Activated CD8-positive, alpha-beta T cell treated with anti-CD3 and anti-CD28 coated beads, Interleukin-2, amount 10 ng/mL, durations not matched to agents 7 days and 5 days (primary cell): Measurements from ENCODE around the gene MAEA. TPM values are rescaled to one million over a fixed set of nuclear protein-coding genes. Genes with fewer than 3 reads are reported as not detected.

Experiments
- ATAC-seq: fragments of 150-1000 bp; cut with Tn5 transposase; one replicate; pipeline ENCODE4 v1.10.0; 2021; ENCODE audit warnings: moderate library complexity
- CTCF ChIA-PET: fragments of 350-600 bp; sonication (Branson Sonifier 250); formaldehyde crosslinking; loops from one replicate; lab custom pipeline; 2021; ENCODE audit warnings: antibody characterized with exemption; lab: Charles Lee
- POLR2A ChIA-PET: fragments of 350-600 bp; sonication (Branson Sonifier 250); formaldehyde crosslinking; loops from one replicate; lab custom pipeline; 2021; ENCODE audit warnings: antibody characterized with exemption; lab: Charles Lee
- DNase-seq: peaks from one replicate; pipeline ENCODE4 v3.0.0-alpha.2; 2020
- H3K27ac Mint-ChIP-seq: one replicate; pipeline ENCODE4 v1.8.0; 2021; ENCODE audit warnings: mild to moderate bottlenecking, mixed read lengths
- H3K27me3 Mint-ChIP-seq: one replicate; pipeline ENCODE4 v1.8.0; 2021; ENCODE audit warnings: low read depth, mixed read lengths
- H3K36me3 Mint-ChIP-seq: one replicate; pipeline ENCODE4 v1.8.0; 2021; ENCODE audit warnings: low read depth, mixed read lengths
- H3K4me1 Mint-ChIP-seq: one replicate; pipeline ENCODE4 v1.8.0; 2021; ENCODE audit warnings: low read depth, mixed read lengths
- H3K4me3 Mint-ChIP-seq: one replicate; pipeline ENCODE4 v1.8.0; 2021; ENCODE audit warnings: mild to moderate bottlenecking, mixed read lengths
- H3K9me3 Mint-ChIP-seq: one replicate; pipeline ENCODE4 v1.8.0; 2022; ENCODE audit warnings: mixed read lengths; ENCODE audit not compliant: insufficient read depth
- total RNA-seq, 2 experiments: library from RNA; stranded (reverse); gene quantifications; one replicate each; pipeline ENCODE4 v1.2.3, GENCODE V29; 2021

Gene MAEA
- total RNA-seq, 2 experiments from 2014 or later: 60.3 to 65.1 TPM

GRCh38 chr4:1326751-1327525 is 37.2 kb downstream of the MAEA start:
- DNase-seq (no peak), ATAC-seq (no peak)
- Mint-ChIP-seq H3K36me3 (peaks cover 33% of the 10 kb centered on the region), H3K27me3 (no peaks in the 10 kb centered on the region), H3K4me3 (no peak overlapping the region), H3K4me1 (peaks cover 30% of the 10 kb centered on the region), H3K27ac (no peak overlapping the region), H3K9me3 (no peaks in the 10 kb centered on the region)
- POLR2A ChIA-PET: no interaction called here
- CTCF ChIA-PET: interaction anchor here (0.7 kb wide), 1 partner anchor 12 kb away, joined by 3 read pairs; no protein-coding TSS in a partner anchor

DNA sequence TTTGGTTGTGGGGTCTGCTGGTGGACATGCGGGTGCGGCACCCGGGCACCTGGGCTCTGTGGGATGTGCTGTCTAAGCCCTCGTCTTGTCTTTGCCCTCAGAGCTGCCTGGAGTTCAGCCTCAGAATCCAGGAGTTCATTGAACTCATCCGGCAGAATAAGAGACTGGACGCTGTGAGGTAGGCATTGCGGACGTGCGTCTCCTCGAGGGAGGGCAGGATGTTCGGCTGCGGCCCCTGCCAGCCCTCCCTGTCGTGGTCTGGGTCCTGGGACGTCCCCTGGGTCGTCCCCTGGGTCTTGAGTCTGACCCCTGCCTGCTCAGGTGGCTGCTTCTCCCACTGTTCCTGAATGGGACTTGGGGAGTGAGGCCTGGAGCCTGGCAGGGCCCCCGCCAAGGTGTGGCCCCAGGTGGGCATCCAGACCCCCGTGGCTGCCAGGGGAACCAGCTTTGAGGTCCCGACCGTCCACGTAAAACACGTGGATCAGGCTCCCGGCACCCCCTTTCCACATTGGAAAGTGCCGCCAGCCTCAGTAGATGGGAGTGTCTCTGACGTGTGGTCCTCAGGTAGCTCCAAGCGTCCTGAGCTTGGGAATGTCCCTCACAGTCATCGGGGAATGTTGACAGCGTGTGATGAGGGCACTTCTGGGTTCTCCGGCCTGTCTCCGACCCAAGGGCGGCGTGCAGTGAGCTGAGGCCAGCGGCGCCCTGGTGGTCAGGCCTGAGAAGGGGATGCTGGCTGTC is 38.0 kb downstream of the MAEA start:
- no peaks in the 10 kb centered on the region for H3K9me3 Mint-ChIP-seq
- no peak overlapping the region for H3K27ac Mint-ChIP-seq
- CTCF ChIA-PET: interaction anchor here (0.7 kb wide), 1 partner anchor 13 kb away, joined by 3 read pairs; no protein-coding TSS in a partner anchor

GRCh38 chr4:1328267-1329155 is 38.8 kb downstream of the MAEA start:
- DNase-seq (no peak), ATAC-seq (no peak)
- Mint-ChIP-seq H3K27ac (peak overlapping the region; percentile 63), H3K36me3 (peaks cover 35% of the 10 kb centered on the region), H3K4me3 (no peak overlapping the region), H3K9me3 (no peaks in the 10 kb centered on the region), H3K4me1 (peaks cover 37% of the 10 kb centered on the region), H3K27me3 (no peaks in the 10 kb centered on the region)
- ChIA-PET CTCF (interaction anchor here (2.5 kb wide), 1 partner anchor 18 kb away, joined by 11 read pairs; the partner anchor contains the start of gene UVSSA), POLR2A (interaction anchor here (0.6 kb wide), 1 partner anchor 21 kb away, joined by 3 read pairs; no protein-coding TSS in a partner anchor)

More for the DNA sequence above, 38.0 kb downstream of the MAEA start:
- Mint-ChIP-seq H3K27me3 (no peaks in the 10 kb centered on the region), H3K36me3 (peaks cover 39% of the 10 kb centered on the region), H3K4me1 (peaks cover 35% of the 10 kb centered on the region), H3K4me3 (no peak overlapping the region)
- ATAC-seq: no peak
- DNase-seq: no peak
- POLR2A ChIA-PET: interaction anchor here (0.6 kb wide), 1 partner anchor 21 kb away, joined by 3 read pairs; no protein-coding TSS in a partner anchor

DNA sequence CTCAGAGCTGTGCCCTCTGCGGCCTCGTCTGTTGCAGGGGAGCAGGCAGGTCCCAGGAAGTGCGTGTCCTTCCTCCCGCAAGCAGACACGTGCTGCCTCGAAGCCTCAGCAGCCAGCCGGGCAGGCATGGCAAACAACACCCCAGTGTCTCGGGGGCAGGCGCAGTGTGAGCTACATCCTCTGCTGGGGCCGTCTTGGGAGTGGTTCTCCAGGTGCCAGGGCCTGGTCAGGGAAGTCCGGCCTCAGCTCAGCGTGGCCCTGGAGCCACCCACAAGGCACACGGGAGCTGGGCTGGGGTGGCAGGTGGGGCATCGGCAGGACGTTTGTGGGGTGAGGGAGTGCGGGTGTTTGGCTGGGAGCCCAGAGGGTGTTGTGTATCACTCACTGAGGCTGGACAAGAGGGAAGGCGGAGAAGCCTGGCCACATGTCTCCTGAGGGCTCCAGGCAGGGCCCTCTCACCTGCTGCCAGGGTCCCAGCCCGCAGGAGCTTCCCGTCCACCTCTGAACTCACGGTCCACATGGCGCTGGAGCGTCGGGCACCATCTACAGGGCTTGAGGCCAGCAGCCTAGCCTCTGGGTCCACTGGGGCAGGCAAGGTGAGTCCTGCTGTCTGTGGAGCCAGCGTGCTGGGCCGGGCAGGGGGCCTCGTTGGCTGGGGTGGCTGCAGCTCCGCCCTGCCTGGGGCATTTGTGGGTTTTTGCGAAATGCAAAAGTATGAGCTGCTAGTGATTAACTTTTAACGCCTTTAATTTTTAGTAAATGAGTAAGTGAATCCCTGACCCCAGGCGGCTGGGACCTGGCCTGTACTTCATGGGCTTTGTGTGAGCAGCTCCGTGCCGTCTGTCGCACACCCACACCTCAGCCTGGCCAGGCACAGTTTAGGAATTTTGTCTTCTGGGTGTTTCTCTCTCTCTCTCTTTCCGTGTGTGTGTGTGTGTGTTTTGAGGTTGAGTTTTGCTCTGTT is 40.0 kb downstream of the MAEA start:
- ATAC-seq (no peak), DNase-seq (no peak)
- Mint-ChIP-seq H3K36me3 (peaks cover 40% of the 10 kb centered on the region), H3K27me3 (no peaks in the 10 kb centered on the region), H3K9me3 (no peaks in the 10 kb centered on the region), H3K4me1 (peaks cover 43% of the 10 kb centered on the region), H3K4me3 (no peak overlapping the region), H3K27ac (peak overlapping the region; percentile 63)
- ChIA-PET POLR2A (interaction anchor here (0.5 to 1.6 kb wide), 5 partner anchors 18 to 1286 kb away, joined by 3 to 6 read pairs (median 3); partner anchors contain the start of gene MAEA), CTCF (interaction anchor here (1.0 to 2.5 kb wide), 3 partner anchors 15 to 199 kb away, joined by 3 to 11 read pairs (median 3); partner anchors contain the start of gene UVSSA)

GRCh38 chr4:1330761-1331590 is 41.3 kb downstream of the MAEA start:
- ChIA-PET CTCF (interaction anchor here (1.0 to 2.5 kb wide), 4 partner anchors 15 to 200 kb away, joined by 3 to 11 read pairs (median 4); partner anchors contain the start of gene UVSSA), POLR2A (interaction anchor here (1.6 kb wide), 1 partner anchor 17 kb away, joined by 6 read pairs; no protein-coding TSS in a partner anchor)
- H3K27me3 Mint-ChIP-seq: no peaks in the 10 kb centered on the region
- H3K27ac Mint-ChIP-seq: peak overlapping the region; percentile 82
- H3K4me3 Mint-ChIP-seq: peak overlapping the region; percentile 52
- peak; percentile 84 for DNase-seq
- H3K36me3 Mint-ChIP-seq: peaks cover 47% of the 10 kb centered on the region
- peak; percentile 84 for ATAC-seq
- peaks cover 49% of the 10 kb centered on the region for H3K4me1 Mint-ChIP-seq
- H3K9me3 Mint-ChIP-seq: no peaks in the 10 kb centered on the region

GRCh38 chr4:1331591-1332353 is 42.1 kb downstream of the MAEA start:
- H3K4me3 Mint-ChIP-seq: no peak overlapping the region
- ChIA-PET POLR2A (interaction anchor here (1.6 to 1.7 kb wide), 2 partner anchors 14 to 16 kb away, joined by 4 to 5 read pairs; partner anchors contain the start of gene UVSSA), CTCF (interaction anchor here (0.9 kb wide), 1 partner anchor 362 kb away, joined by 4 read pairs; no protein-coding TSS in a partner anchor)
- ATAC-seq: no peak
- H3K9me3 Mint-ChIP-seq: no peaks in the 10 kb centered on the region
- H3K4me1 Mint-ChIP-seq: peaks cover 55% of the 10 kb centered on the region
- H3K36me3 Mint-ChIP-seq: peaks cover 55% of the 10 kb centered on the region
- no peaks in the 10 kb centered on the region for H3K27me3 Mint-ChIP-seq
- no peak for DNase-seq
- peak overlapping the region; percentile 54 for H3K27ac Mint-ChIP-seq

DNA sequence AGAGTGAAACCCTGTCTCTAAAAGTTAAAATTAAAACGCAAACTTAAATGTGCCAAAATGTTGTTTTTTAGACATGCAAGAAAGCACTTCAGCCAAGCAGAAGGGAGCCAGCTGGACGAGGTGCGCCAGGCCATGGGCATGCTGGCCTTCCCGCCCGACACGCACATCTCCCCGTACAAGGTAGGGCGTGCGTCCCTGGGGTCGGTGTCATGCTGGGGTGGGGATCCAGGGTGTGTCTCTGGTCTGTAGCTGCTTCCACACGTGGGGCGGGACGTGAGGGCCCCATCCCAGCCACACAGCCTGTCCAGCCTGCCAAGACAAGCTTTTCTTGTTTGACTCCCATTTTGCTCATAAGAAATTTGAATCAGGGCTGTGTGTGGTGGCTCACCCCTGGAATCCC is 43.0 kb downstream of the MAEA start:
- Mint-ChIP-seq H3K27ac (no peak overlapping the region), H3K27me3 (no peaks in the 10 kb centered on the region), H3K36me3 (peaks cover 64% of the 10 kb centered on the region), H3K9me3 (no peaks in the 10 kb centered on the region), H3K4me1 (peaks cover 64% of the 10 kb centered on the region), H3K4me3 (no peak overlapping the region)
- POLR2A ChIA-PET: interaction anchor here (1.1 to 1.7 kb wide), 3 partner anchors 13 to 43 kb away, joined by 4 to 5 read pairs (median 5); partner anchors contain the start of genes MAEA and UVSSA
- CTCF ChIA-PET: interaction anchor here (0.9 kb wide), 2 partner anchors 23 to 361 kb away, joined by 3 to 4 read pairs; no protein-coding TSS in a partner anchor
- no peak for DNase-seq
- ATAC-seq: no peak

DNA sequence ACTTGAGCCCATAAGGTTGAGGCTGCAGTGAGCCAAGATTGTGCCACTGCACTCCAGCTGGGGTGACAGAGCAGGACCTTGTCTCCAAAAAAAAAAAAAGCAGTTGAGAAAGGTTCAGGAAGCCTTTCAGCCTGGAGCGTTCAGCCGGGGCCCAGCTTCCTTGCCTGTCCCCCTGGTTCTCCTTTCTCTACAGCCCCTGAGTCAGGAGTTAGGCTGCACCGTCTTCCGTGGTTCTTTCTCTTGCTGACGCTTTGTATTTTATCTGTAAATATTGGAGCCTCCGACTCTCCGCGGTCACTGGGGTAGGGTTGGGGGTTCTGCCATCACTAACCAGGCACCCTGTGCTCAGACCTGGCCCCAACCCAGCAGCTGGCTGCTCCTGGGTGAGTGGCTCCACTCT is 43.6 kb downstream of the MAEA start:
- Mint-ChIP-seq H3K27ac (no peak overlapping the region), H3K27me3 (no peaks in the 10 kb centered on the region), H3K4me1 (peaks cover 67% of the 10 kb centered on the region), H3K9me3 (no peaks in the 10 kb centered on the region), H3K4me3 (no peak overlapping the region), H3K36me3 (peaks cover 66% of the 10 kb centered on the region)
- POLR2A ChIA-PET: interaction anchor here (1.1 to 1.7 kb wide), 3 partner anchors 13 to 43 kb away, joined by 4 to 5 read pairs (median 5); partner anchors contain the start of genes MAEA and UVSSA
- CTCF ChIA-PET: interaction anchor here (0.9 kb wide), 1 partner anchor 24 kb away, joined by 3 read pairs; no protein-coding TSS in a partner anchor
- DNase-seq: no peak
- no peak for ATAC-seq
